Activated T-helper 2 cell treated with anti-CD3 and anti-CD28 coated beads, Interferon-gamma antibody, Interleukin-2, Interleukin-4, amounts not matched to agents 10 μg/mL and 5 μg/mL and 100 μg/mL, durations not matched to agents 14 hours and 24 hours and 36 hours (primary cell): Measurements from ENCODE around the gene CRTC2. TPM values are rescaled to one million over a fixed set of nuclear protein-coding genes. Genes with fewer than 3 reads are reported as not detected.
"Not testable (repeated sequence)": the region's sequence is repeated elsewhere in the genome, so short reads cannot be mapped to it uniquely, and the experiment has no call there.

Experiments used
- DNase-seq: peaks from one replicate; pipeline ENCODE4 v3.0.0; 2021; ENCODE audit warnings: low spot score
- H3K27ac Mint-ChIP-seq: one replicate; pipeline ENCODE4 v1.8.0; 2021; ENCODE audit warnings: mixed read lengths
- H3K27me3 Mint-ChIP-seq: one replicate; pipeline ENCODE4 v1.8.0; 2021; ENCODE audit warnings: low read depth, mixed read lengths
- H3K36me3 Mint-ChIP-seq: one replicate; pipeline ENCODE4 v1.8.0; 2021; ENCODE audit warnings: low read depth, mixed read lengths
- H3K4me1 Mint-ChIP-seq: one replicate; pipeline ENCODE4 v1.8.0; 2021; ENCODE audit warnings: low read depth, mixed read lengths
- H3K4me3 Mint-ChIP-seq: one replicate; pipeline ENCODE4 v1.8.0; 2021; ENCODE audit warnings: low read depth, mild to moderate bottlenecking, moderate library complexity, mixed read lengths
- H3K9me3 Mint-ChIP-seq: one replicate; pipeline ENCODE4 v1.8.0; 2021; ENCODE audit warnings: mixed read lengths
- intact Hi-C: fragments of 100-400 bp; cut with micrococcal nuclease; formaldehyde crosslinking; loops from one replicate; pipeline ENCODE4 v1.15.1; 2023
- total RNA-seq: library from RNA; stranded (reverse); gene quantifications from 2 replicates; pipeline ENCODE4 v1.2.3, GENCODE V29; 2022

CRTC2 gene
- total RNA-seq, 1 donor from 2014 or later, result 71.6 TPM

DNA sequence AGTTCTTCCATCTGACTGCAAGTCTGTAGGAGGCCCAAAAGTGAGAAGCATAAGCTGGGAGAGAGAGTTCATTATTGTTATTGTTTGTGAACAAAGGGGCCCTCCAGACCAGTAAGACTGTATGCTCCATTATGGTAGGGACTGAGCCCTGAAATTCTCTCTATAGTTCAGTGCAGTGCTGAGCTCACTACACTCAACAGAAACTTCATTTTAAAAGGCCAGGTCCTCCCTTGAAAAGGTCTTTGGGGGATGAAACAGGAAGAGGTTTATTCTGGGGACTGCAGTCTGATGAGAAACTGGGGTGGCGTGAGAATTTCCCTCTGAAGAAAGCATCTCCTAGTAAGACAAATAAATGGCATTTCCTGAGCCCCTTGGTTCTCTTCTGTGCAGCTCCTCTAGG lies 30.2 kb downstream of the CRTC2 start:
- intact Hi-C loops, result no loop called here
- Mint-ChIP-seq H3K4me1 (peaks cover 6% of the 10 kb centered on the region), H3K27ac (peak overlapping the region; percentile 37), H3K4me3 (no peak overlapping the region), H3K9me3 (no peaks in the 10 kb centered on the region), H3K36me3 (peaks cover 31% of the 10 kb centered on the region), H3K27me3 (no peaks in the 10 kb centered on the region)
- no peak for DNase-seq

DNA sequence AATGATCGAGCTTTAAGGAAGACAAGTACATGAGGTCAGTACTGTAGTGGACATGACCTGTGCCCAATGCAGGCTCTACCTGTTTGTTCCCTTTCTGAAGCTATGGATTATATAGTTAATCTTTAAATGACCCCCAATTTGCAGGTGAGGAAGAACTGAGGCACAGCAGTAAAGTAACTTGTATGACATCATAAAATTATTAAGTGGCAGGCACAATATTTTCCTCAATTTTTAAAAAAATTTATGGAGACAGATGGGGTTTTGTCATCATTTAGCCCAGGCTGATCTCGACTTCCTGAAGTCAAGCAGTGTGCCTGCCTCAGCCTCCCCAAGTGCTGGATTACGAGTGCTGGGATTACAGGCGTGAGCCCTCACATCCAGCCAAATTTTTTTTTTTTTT lies 32.0 kb downstream of the CRTC2 start:
- H3K4me3 Mint-ChIP-seq, result no peak overlapping the region
- DNase-seq, result no peak
- H3K27ac Mint-ChIP-seq, result no peak overlapping the region
- no peaks in the 10 kb centered on the region for H3K9me3 Mint-ChIP-seq
- H3K4me1 Mint-ChIP-seq, result peaks cover 8% of the 10 kb centered on the region
- no peaks in the 10 kb centered on the region for H3K27me3 Mint-ChIP-seq
- intact Hi-C loops, result no loop called here
- H3K36me3 Mint-ChIP-seq, result peaks cover 23% of the 10 kb centered on the region

DNA sequence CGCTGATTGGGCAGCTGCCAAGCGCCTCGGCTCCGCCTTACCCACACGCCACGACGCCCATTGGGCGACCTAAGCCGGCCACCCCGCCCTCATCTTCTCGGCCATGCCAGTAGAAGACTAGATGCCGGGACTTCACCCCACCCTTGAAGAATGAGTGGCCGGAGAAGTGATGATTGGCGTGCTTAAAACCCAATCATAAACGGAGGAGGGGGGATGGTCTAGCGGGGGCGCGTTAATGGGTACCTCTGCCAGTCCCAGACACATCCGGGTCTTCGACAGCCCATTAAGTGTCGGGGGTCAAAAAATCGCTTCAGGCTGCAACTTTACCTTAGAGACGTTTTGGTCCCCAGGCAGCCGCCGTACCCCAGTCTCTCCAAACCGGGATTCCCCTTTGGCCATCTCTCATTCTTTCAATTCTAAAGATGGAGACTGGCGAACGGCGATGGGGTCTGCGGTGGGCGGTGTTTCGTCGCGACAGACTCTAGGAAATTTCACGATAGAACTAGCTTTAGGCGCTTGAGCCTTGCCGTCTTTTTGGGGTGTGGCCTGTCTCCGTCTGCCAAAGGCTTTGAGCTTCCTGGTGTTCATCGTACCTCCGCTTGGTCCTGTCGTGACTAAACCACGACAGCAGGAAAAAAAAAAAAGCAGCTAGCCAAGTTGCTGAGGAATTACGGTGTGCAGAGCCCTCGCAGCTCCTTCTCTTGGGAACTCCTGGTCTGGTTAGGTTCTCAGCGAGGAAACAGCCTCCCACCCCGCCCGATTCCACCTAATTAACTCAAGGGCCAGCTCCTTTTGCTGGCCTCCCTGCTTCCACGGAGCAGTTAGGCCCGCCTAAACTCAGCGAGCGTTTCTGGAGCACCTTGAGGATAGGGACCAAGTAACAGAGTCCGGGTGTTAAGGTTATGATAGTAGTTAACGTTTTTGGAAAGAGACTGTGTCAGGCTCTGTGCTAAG lies 35.2 kb downstream of the CRTC2 start, which contains the start of gene GATAD2B:
TSS of gene GATAD2B (minus strand) at position 1 of the 954 bp plus-strand sequence. CDS start 94,625 bp downstream, outside the sequence.
- peak within 1 kb of the TSS; percentile 94 for H3K4me3 Mint-ChIP-seq
- peak; percentile 99 for DNase-seq
- intact Hi-C loops, result loop anchor here (1.0 to 5.0 kb wide), 9 partner anchors 23 to 297 kb away; partner anchors contain the start of genes CRTC2, DENND4B, RPS27 and UBAP2L

DNA sequence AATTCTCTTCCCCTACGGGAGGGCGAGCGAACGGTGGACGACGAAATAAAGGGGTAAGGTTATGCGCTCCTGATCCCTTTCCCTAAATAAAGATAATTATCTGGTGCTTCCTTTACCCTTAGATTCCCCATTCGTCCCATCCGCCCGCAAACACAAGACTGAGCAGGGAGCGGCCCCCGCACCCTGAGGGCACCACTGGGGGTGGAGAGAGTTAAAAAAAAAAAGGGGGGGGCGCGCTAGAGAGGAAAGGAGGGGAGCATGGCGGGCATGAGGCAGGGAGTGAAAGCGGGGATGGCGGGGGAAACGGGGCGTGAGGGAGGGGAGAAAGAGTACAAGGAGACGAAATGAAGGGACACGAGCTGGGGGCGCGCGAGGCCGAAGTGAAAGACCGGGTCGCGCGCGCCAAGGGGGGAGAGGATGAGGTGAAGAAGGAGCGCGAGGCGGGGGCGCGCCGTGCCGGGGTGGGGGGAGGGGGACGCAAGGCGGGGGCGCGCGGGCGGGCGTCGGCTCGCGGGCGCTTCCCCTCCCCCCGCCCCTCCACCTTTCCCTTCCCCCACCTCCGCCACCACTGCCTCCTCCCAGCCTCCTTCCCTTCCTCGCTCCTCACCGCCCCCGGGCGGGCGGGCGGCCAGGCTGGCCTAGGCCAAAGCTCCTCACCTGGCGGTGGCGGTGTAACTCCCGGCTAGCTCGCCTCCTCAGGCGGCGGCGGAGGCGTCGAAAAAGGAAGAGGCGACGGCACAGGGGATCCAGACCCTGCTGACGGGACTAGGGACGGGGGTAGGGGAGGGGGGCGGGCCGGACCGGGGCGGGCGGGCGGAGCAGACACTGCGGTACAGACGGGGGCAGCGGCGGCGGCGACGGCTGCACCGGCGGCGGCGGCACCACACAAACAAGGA lies 36.1 kb downstream of the CRTC2 start:
- Mint-ChIP-seq H3K9me3 (no peaks in the 10 kb centered on the region), H3K27me3 (no peaks in the 10 kb centered on the region), H3K4me3 (peak overlapping the region; percentile 94), H3K36me3 (peaks cover 24% of the 10 kb centered on the region), H3K27ac (peak overlapping the region; percentile 94), H3K4me1 (peaks cover 34% of the 10 kb centered on the region)
- no peak for DNase-seq
- intact Hi-C loops, result loop anchor here (5.0 kb wide), 4 partner anchors 35 to 130 kb away; no protein-coding TSS in a partner anchor

More for the DNA sequence above, 35.2 kb downstream of the CRTC2 start, which contains the start of gene GATAD2B:
- Mint-ChIP-seq H3K9me3 (no peaks in the 10 kb centered on the region), H3K4me1 (peaks cover 35% of the 10 kb centered on the region), H3K27me3 (no peaks in the 10 kb centered on the region), H3K36me3 (peaks cover 17% of the 10 kb centered on the region), H3K27ac (peak within 1 kb of the TSS; percentile 94)

DNA sequence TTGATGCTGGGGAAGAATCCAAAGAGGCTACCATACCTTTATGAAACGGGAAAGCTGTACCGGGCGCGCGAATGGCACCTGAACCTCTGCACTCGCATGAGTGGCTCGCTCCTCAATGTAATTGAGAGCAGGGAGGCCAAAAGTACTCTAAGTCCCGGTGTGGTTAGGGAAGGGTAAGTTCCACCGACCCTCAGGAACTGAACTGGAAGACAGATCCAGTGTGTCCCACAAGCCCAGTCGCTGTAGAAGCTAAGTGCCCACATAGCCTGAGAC lies 36.7 kb downstream of the CRTC2 start:
- intact Hi-C loops, result loop anchor here (5.0 kb wide), 4 partner anchors 34 to 129 kb away; no protein-coding TSS in a partner anchor
- no peak for DNase-seq
- H3K27ac Mint-ChIP-seq, result peak overlapping the region; percentile 93

DNA sequence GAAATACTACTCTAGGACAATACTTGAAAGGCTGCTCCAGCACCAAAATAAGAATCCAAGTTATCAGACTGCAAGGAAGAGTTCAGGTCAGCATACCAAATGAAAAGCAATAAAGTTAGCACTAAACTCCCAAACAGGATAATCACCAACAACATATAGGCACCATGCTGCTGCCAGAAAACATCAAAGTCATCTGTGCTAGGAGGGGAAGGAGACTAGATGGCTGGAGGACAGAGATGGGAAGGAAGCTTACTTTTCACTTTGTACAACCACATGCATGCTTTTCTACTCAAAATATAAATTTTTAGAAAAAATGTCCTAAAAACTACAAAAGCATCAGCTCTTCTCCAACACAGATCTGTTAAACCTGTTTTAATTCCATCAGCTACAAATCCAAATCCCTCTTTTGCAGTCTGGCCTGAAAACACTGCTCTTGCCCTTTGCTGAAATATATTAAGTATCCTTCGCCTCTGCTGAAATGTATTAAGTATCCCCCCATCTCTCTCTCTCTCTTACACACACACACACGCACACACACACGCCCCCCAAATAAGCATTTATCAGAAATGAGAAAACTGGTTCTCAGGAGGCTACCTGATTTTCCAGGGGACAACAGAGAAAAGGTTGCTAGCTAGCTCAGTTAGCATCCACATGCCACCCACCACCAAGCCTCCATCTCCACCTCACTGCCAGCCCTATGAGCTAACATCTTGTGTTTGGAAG lies 37.2 kb downstream of the CRTC2 start:
- Mint-ChIP-seq H3K27ac (peak overlapping the region; percentile 93), H3K4me3 (peak overlapping the region; percentile 91), H3K4me1 (peaks cover 35% of the 10 kb centered on the region), H3K27me3 (no peaks in the 10 kb centered on the region), H3K36me3 (peaks cover 26% of the 10 kb centered on the region), H3K9me3 (no peaks in the 10 kb centered on the region)
- DNase-seq, result no peak
- intact Hi-C loops, result loop anchor here (5.0 kb wide), 4 partner anchors 34 to 129 kb away; no protein-coding TSS in a partner anchor

More for the DNA sequence above, 36.7 kb downstream of the CRTC2 start:
- Mint-ChIP-seq H3K36me3 (peaks cover 24% of the 10 kb centered on the region), H3K27me3 (no peaks in the 10 kb centered on the region), H3K9me3 (no peaks in the 10 kb centered on the region), H3K4me3 (peak overlapping the region; percentile 91), H3K4me1 (peaks cover 34% of the 10 kb centered on the region)

DNA sequence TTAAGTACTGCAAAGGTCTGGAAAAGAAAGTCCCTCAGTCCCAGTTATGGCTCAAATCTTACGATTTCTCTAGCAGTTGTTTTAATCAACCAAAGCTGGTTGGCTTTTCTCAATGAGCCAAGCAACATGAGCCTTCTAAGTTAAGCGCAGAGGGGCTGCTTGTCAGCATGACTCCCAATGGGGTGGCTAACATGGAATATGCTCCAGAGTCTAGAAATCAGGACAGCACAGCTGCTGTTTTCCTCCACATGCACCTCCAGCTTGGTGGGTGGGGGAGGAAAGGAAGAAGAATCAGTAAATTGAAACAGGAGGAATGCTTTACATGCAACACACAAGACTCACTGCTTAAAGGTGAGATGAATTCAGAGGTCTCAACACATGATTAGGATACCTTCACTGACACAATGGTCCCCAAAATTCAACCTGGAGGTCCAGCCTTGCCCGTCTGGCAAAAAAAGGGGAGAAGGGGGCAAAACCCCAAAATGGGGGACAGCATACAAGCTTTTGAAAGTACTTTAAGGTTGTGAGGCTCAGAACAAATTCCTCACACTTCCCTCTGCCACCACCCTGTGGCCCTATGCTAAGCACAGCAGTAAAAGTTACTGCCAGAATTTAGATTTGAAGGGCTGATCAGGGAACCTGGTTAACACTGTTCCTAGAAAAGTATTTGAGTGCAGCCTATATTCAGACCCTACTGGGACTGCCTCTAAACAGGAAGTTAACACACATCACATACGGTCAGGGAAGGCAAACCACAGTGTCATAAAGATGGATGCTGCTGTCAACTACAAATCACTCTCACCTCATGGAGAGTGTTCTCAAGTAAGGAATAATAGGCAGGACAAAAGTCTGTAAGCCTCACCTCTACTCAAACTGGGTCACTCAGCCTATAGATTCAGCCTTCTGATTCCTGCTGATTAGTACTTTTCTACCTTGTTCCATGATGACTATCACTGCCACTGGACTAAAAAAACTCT lies 38.2 kb downstream of the CRTC2 start:
- peaks cover 38% of the 10 kb centered on the region for H3K4me1 Mint-ChIP-seq
- H3K27ac Mint-ChIP-seq, result peak overlapping the region; percentile 42
- intact Hi-C loops, result loop anchor here (5.0 kb wide), 4 partner anchors 33 to 128 kb away; no protein-coding TSS in a partner anchor
- peak; percentile 23 for DNase-seq
- H3K36me3 Mint-ChIP-seq, result peaks cover 33% of the 10 kb centered on the region
- H3K27me3 Mint-ChIP-seq, result no peaks in the 10 kb centered on the region
- no peaks in the 10 kb centered on the region for H3K9me3 Mint-ChIP-seq
- peak overlapping the region; percentile 91 for H3K4me3 Mint-ChIP-seq

DNA sequence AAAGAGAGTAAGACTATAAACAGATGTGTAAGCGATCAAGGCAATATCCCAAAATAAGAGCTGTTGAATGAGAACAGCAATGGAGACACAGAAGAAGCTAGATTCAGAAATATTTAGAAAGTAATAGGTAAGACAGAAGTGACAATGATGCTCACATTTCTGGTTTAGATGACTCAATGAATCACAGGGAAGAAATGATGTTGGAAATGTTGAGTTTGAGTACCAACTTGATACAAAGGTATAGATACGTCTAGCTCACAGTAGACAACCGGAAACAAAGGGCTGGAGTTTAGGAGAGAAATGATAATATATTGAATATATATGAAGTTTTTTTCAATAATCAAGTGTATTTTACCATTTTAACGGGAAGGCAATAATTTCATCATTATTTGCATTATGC lies 42.1 kb downstream of the CRTC2 start:
- DNase-seq, result no peak
- H3K27ac Mint-ChIP-seq, result no peak overlapping the region
- peaks cover 36% of the 10 kb centered on the region for H3K4me1 Mint-ChIP-seq
- H3K36me3 Mint-ChIP-seq, result peaks cover 34% of the 10 kb centered on the region
- intact Hi-C loops, result no loop called here
- no peaks in the 10 kb centered on the region for H3K27me3 Mint-ChIP-seq
- peaks cover 3% of the 10 kb centered on the region for H3K9me3 Mint-ChIP-seq
- no peak overlapping the region for H3K4me3 Mint-ChIP-seq

DNA sequence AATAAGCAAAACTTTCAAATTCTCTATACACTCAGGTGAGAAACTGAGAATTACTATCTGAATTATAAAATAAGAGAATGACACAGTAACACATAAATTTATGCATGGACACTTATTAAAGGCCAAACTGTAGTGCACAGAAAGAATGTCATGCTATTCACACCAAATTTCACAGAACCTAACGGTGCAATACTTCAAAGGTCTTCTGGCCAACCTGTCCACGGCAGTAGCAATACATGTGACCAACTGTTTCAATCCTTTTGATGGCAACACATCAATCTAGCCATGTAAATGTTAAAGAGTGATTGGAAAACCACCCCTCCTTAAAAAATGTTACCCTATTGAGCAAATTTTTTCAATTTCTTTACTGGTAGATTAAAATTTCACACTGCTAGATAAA lies 46.1 kb downstream of the CRTC2 start:
- no peaks in the 10 kb centered on the region for H3K27me3 Mint-ChIP-seq
- H3K4me3 Mint-ChIP-seq, result no peak overlapping the region
- no peak overlapping the region for H3K27ac Mint-ChIP-seq
- intact Hi-C loops, result no loop called here
- peaks cover 3% of the 10 kb centered on the region for H3K9me3 Mint-ChIP-seq
- peaks cover 31% of the 10 kb centered on the region for H3K36me3 Mint-ChIP-seq
- peaks cover 11% of the 10 kb centered on the region for H3K4me1 Mint-ChIP-seq
- DNase-seq, result no peak

DNA sequence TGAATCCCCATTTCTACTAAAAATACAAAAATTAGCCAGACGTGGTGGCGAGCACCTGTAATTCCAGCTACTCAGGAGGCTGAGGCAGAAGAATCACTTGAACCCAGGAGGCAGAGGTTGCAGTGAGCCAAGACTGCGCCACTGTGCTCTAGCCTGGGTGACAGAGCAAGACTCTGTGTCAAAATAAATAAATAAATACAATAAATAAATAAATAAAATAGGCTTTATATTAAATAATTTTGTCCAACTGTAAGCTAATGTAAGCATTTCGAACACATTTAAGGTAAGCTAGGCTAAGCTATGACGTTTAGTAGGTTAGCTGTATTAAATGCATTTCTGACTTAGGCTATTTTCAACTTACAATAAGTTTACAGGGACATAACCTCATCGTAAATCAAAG lies 47.9 kb downstream of the CRTC2 start:
- intact Hi-C loops, H3K27me3 Mint-ChIP-seq, DNase-seq, H3K27ac Mint-ChIP-seq, H3K4me3 Mint-ChIP-seq, H3K9me3 Mint-ChIP-seq: not testable (repeated sequence)
- peaks cover 36% of the 10 kb centered on the region for H3K36me3 Mint-ChIP-seq
- peaks cover 19% of the 10 kb centered on the region for H3K4me1 Mint-ChIP-seq

DNA sequence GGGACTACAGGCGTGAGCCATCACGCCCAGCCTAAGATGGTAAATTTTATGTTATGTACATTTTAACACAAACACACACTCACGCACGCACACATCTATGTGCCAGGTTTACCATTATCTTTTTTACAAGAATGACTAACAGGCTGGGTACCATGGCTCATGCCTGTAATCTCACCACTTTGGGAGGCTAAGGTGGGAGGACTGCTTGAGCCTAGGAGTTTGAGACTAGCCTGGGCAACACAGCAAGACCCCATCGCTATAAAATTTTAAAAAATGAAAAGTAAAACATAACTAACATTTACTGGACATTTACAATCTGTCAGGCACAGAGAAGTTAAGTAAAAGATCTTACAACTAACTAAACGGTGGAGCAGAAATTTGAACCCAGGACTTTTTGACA lies 50.3 kb downstream of the CRTC2 start:
- Mint-ChIP-seq H3K27me3 (no peaks in the 10 kb centered on the region), H3K4me1 (peaks cover 20% of the 10 kb centered on the region), H3K4me3 (no peak overlapping the region), H3K27ac (no peak overlapping the region), H3K36me3 (peaks cover 36% of the 10 kb centered on the region), H3K9me3 (peaks cover 3% of the 10 kb centered on the region)
- intact Hi-C loops, result no loop called here
- no peak for DNase-seq
